ENCODE measurements around the gene CLEC10A. TPM values are rescaled to one million over a fixed set of nuclear protein-coding genes. Genes with fewer than 3 reads are reported as not detected.
A peak's percentile ranks its signal among the peaks of the same experiment; 100 is the strongest.

CLEC10A gene
- total and polyA plus RNA-seq, 2 donors (not counting 1 experiment from before 2014, with no cell fraction given) = not detected

DNA sequence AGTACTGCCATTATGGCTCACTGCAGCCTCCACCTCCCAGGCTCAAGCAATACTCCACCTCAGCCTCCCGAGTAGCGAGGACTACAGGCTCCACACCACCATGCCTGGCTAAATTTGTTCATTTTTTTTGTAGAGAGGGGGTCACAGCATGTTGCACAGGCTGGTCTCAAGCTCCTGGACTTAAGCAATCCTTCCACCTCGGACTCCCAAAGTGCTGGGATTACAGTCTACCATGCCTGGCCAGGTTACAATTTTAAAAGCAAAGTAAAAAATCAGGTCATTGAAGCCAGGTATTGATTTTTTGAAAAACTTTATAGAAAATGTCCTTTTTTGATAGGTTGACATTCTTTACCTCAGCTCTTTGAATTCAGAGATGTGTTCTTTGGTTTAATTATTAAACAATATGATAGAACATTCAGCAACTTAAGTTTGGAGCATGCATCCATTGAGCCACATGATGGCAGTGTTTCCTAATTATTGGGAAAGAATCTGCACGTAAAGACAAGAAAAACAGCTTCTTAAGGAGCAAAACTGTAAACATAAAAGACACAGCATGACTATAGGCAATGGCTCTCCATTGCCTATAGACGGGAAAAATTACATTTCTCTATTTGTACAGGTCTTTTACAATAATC is 34.4 kb downstream of the CLEC10A start:
- Histone ChIP-seq H4K20me1 (ENCODE audit: control insufficient read depth, extremely low read depth, insufficient read depth, low read length) (no peaks in the 10 kb centered on the region), H3K4me3 (replicated peaks in 1 of 4; ENCODE audit: control extremely low read depth in 1 of 4, insufficient read depth in 1 of 4, low read depth in 3 of 4, low read length in 4 of 4) (no peak overlapping the region), H3K36me3 (ENCODE audit: control insufficient read depth, insufficient read depth, low read length) (no peaks in the 10 kb centered on the region), H2AFZ (ENCODE audit: low read length) (no peak overlapping the region), H3K4me1 (ENCODE audit: control insufficient read depth, extremely low read depth, insufficient read depth, low read length) (peaks cover 3% of the 10 kb centered on the region), H3K27me3 (ENCODE audit: control insufficient read depth, insufficient read depth, low read length) (peaks cover 18% of the 10 kb centered on the region), H3K9me3 (ENCODE audit: control insufficient read depth, insufficient read depth, low read depth, low read length) (no peaks in the 10 kb centered on the region), H3K4me2 (ENCODE audit: extremely low read depth, insufficient read depth, low read length) (peak overlapping the region; percentile 0), H3K9ac (ENCODE audit: insufficient read depth, low read length) (no peak overlapping the region), H3K79me2 (ENCODE audit: control insufficient read depth, insufficient read depth, low read length) (no peaks in the 10 kb centered on the region), H3K27ac (ENCODE audit: insufficient read depth, low read length) (no peak overlapping the region)
- TF ChIP-seq, protein P1, sequence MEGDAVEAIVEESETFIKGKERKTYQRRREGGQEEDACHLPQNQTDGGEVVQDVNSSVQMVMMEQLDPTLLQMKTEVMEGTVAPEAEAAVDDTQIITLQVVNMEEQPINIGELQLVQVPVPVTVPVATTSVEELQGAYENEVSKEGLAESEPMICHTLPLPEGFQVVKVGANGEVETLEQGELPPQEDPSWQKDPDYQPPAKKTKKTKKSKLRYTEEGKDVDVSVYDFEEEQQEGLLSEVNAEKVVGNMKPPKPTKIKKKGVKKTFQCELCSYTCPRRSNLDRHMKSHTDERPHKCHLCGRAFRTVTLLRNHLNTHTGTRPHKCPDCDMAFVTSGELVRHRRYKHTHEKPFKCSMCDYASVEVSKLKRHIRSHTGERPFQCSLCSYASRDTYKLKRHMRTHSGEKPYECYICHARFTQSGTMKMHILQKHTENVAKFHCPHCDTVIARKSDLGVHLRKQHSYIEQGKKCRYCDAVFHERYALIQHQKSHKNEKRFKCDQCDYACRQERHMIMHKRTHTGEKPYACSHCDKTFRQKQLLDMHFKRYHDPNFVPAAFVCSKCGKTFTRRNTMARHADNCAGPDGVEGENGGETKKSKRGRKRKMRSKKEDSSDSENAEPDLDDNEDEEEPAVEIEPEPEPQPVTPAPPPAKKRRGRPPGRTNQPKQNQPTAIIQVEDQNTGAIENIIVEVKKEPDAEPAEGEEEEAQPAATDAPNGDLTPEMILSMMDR (conservative IDR thresholded peaks at IDR 0.05 in 1 of 2, IDR thresholded peaks at IDR 0.05 in 1 of 2; ENCODE audit: low read depth in 1 of 2, low read length in 2 of 2) = peak; percentile 77
- TF ChIP-seq EZH2 (IDR thresholded peaks at IDR 0.05; ENCODE audit: low read length, missing control alignments) = no peak
- DNase-seq (ENCODE audit: low read depth in 2 of 2) = peak; percentile 71 to 90

DNA sequence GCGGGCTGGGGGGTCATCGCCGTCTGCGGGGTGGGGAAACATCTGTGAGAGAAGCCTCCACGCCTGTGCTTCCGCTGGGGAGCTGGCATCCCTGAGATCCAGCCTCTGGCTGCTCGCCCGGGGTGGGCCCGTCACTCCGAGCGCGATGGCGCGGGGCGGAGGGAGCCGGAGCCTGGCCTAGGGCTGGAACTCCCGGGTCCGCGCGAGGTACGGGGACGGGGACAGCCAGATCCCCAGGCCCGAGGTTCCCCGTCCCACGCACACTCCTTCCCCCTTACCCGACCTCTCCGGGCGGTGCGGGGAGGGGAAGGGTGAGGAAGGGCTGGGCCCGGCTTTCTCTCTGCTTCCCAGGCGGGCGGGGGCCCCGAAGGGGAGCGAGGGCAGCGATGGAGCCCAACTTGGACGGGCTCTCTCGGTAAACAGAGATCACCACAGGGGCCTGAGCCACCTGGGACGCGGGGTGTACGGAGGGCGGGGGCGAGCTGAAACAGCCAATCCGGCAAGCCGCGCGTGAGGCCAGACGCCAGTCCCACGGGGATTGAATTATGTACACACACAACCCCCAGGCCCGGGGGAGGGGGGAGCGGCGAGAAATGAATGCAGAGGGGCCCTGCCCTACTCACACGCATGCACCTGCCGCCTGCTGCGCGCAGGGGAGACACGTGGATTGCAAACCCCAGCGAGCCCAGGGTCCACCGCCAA is 36.4 kb downstream of the CLEC10A start, which contains the start of gene SLC16A11:
TSS of gene SLC16A11 (minus strand) at position 596 of the 702 bp plus-strand sequence. CDS start at position 17, 579 bp downstream.
- H3K4me1 ChIP-seq (ENCODE audit: control insufficient read depth, extremely low read depth, insufficient read depth, low read length) = peaks cover 3% of the 10 kb centered on the region
- no peaks in the 10 kb centered on the region for H3K79me2 ChIP-seq (ENCODE audit: control insufficient read depth, insufficient read depth, low read length)
- H3K36me3 ChIP-seq (ENCODE audit: control insufficient read depth, insufficient read depth, low read length) = no peaks in the 10 kb centered on the region
- H3K4me2 ChIP-seq (ENCODE audit: extremely low read depth, insufficient read depth, low read length) = peak within 1 kb of the TSS; percentile 68
- H3K27me3 ChIP-seq (ENCODE audit: control insufficient read depth, insufficient read depth, low read length) = peaks cover 18% of the 10 kb centered on the region
- H3K27ac ChIP-seq (ENCODE audit: insufficient read depth, low read length) = no peak within 1 kb of the TSS
- peak within 1 kb of the TSS; percentile 16 to 51 (median 21) for H3K4me3 ChIP-seq (replicated peaks in 1 of 4; ENCODE audit: control extremely low read depth in 1 of 4, insufficient read depth in 1 of 4, low read depth in 3 of 4, low read length in 4 of 4)
- TF ChIP-seq EZH2 (IDR thresholded peaks at IDR 0.05; ENCODE audit: low read length, missing control alignments) = peak; percentile 4
- TF ChIP-seq, protein P1 (conservative IDR thresholded peaks at IDR 0.05 in 1 of 2, IDR thresholded peaks at IDR 0.05 in 1 of 2; ENCODE audit: low read depth in 1 of 2, low read length in 2 of 2) = no peak
- H2AFZ ChIP-seq (ENCODE audit: low read length) = peak within 1 kb of the TSS; percentile 39
- H3K9me3 ChIP-seq (ENCODE audit: control insufficient read depth, insufficient read depth, low read depth, low read length) = no peaks in the 10 kb centered on the region
- no peaks in the 10 kb centered on the region for H4K20me1 ChIP-seq (ENCODE audit: control insufficient read depth, extremely low read depth, insufficient read depth, low read length)
- peak within 1 kb of the TSS; percentile 45 for H3K9ac ChIP-seq (ENCODE audit: insufficient read depth, low read length)
- no peak for DNase-seq (ENCODE audit: low read depth in 2 of 2)

DNA sequence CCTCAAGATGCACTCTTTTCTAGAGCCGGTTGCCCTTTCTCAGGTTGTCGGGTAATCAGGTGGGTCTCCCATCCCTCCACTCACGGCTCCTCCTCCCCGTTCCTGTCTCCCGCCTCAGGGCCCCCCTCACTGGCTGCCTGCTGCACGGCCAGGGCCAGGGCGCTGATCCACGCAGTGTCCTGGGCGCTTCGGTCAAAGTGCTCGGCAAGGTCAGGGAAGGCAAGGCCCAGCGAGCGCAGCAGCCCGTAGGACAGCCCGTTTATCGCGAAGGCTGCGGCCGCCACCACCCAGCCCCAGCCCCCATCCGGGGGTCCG is 36.9 kb downstream of the CLEC10A start:
- no peak for DNase-seq (ENCODE audit: low read depth in 2 of 2)
- Histone ChIP-seq H3K36me3 (ENCODE audit: control insufficient read depth, insufficient read depth, low read length) (no peaks in the 10 kb centered on the region), H3K9me3 (ENCODE audit: control insufficient read depth, insufficient read depth, low read depth, low read length) (no peaks in the 10 kb centered on the region), H2AFZ (ENCODE audit: low read length) (peak overlapping the region; percentile 20), H3K9ac (ENCODE audit: insufficient read depth, low read length) (peak overlapping the region; percentile 45), H3K4me2 (ENCODE audit: extremely low read depth, insufficient read depth, low read length) (no peak overlapping the region), H3K27me3 (ENCODE audit: control insufficient read depth, insufficient read depth, low read length) (peaks cover 18% of the 10 kb centered on the region), H3K4me3 (replicated peaks in 1 of 4; ENCODE audit: control extremely low read depth in 1 of 4, insufficient read depth in 1 of 4, low read depth in 3 of 4, low read length in 4 of 4) (peak overlapping the region in 3 of 4 experiments; percentile 16 to 51 (median 19)), H3K79me2 (ENCODE audit: control insufficient read depth, insufficient read depth, low read length) (no peaks in the 10 kb centered on the region), H4K20me1 (ENCODE audit: control insufficient read depth, extremely low read depth, insufficient read depth, low read length) (no peaks in the 10 kb centered on the region), H3K4me1 (ENCODE audit: control insufficient read depth, extremely low read depth, insufficient read depth, low read length) (peaks cover 3% of the 10 kb centered on the region), H3K27ac (ENCODE audit: insufficient read depth, low read length) (no peak overlapping the region)
- TF ChIP-seq, protein P1 (conservative IDR thresholded peaks at IDR 0.05 in 1 of 2, IDR thresholded peaks at IDR 0.05 in 1 of 2; ENCODE audit: low read depth in 1 of 2, low read length in 2 of 2) = no peak
- TF ChIP-seq EZH2 (IDR thresholded peaks at IDR 0.05; ENCODE audit: low read length, missing control alignments) = no peak

All from fibroblast of lung (primary cell).